HEK293 (cell line): ENCODE measurements around the gene SYNPO.

Source experiments
- ATF2 ChIP-seq: fragments of 450-650 bp; formaldehyde crosslinking; IDR thresholded peaks from 2 replicates; pipeline ENCODE4 v1.5.1; 2016; ENCODE audit warnings: missing biosample characterization, missing genetic modification characterization, low read depth
- BCL11B ChIP-seq: fragments of 450-650 bp; formaldehyde crosslinking; IDR thresholded peaks from 2 replicates; pipeline ENCODE4 v1.5.1; 2016; ENCODE audit warnings: low read depth, missing biosample characterization, missing genetic modification characterization
- CTCF ChIP-seq: fragments of 450-650 bp; formaldehyde crosslinking; IDR thresholded peaks from 2 replicates; pipeline ENCODE4 v1.5.1; 2016; ENCODE audit warnings: missing biosample characterization, missing genetic modification characterization
- ELK4 ChIP-seq: IDR thresholded peaks from 2 replicates; pipeline ENCODE4 v1.6.1; 2011; ENCODE audit warnings: mild to moderate bottlenecking, low read depth, low read length, borderline replicate concordance
- MZF1 ChIP-seq: fragments of 450-650 bp; formaldehyde crosslinking; IDR thresholded peaks from 2 replicates; pipeline ENCODE4 v1.5.1; 2017; ENCODE audit warnings: missing biosample characterization, missing genetic modification characterization, borderline replicate concordance
- PRDM10 ChIP-seq: fragments of 450-650 bp; formaldehyde crosslinking; IDR thresholded peaks from 2 replicates; pipeline ENCODE4 v1.5.1; 2016; ENCODE audit warnings: missing biosample characterization, missing genetic modification characterization
- SP2 ChIP-seq: fragments of 450-650 bp; formaldehyde crosslinking; IDR thresholded peaks from 2 replicates; pipeline ENCODE4 v1.5.1; 2016; ENCODE audit warnings: missing biosample characterization, missing genetic modification characterization
- SP3 ChIP-seq: fragments of 450-650 bp; formaldehyde crosslinking; IDR thresholded peaks from 2 replicates; pipeline ENCODE4 v1.5.1; 2016; ENCODE audit warnings: missing biosample characterization, missing genetic modification characterization
- TRIM28 ChIP-seq: IDR thresholded peaks from 2 replicates; pipeline ENCODE4 v1.6.1; 2011; ENCODE audit warnings: low read length, control low read depth, borderline replicate concordance
- ZBTB11 ChIP-seq: fragments of 450-650 bp; formaldehyde crosslinking; conservative IDR thresholded peaks from 2 replicates; pipeline ENCODE4 v1.5.1; 2016; ENCODE audit warnings: low read depth, missing biosample characterization, missing genetic modification characterization
- ZBTB20 ChIP-seq: fragments of 450-650 bp; formaldehyde crosslinking; IDR thresholded peaks from 2 replicates; pipeline ENCODE4 v1.5.1; 2016; ENCODE audit warnings: missing biosample characterization, missing genetic modification characterization
- ZBTB21 ChIP-seq: fragments of 450-650 bp; formaldehyde crosslinking; IDR thresholded peaks from 2 replicates; pipeline ENCODE4 v1.5.1; 2017; ENCODE audit warnings: missing biosample characterization, missing genetic modification characterization
- ZEB2 ChIP-seq: fragments of 450-650 bp; formaldehyde crosslinking; IDR thresholded peaks from 2 replicates; pipeline ENCODE4 v1.5.1; 2016; ENCODE audit warnings: missing biosample characterization, missing genetic modification characterization
- ZNF155 ChIP-seq: fragments of 450-650 bp; formaldehyde crosslinking; IDR thresholded peaks from 2 replicates; pipeline ENCODE4 v1.5.1; 2016; ENCODE audit warnings: missing biosample characterization, missing genetic modification characterization
- ZNF2 ChIP-seq: fragments of 450-650 bp; formaldehyde crosslinking; IDR thresholded peaks from 2 replicates; pipeline ENCODE4 v1.5.1; 2016; ENCODE audit warnings: missing biosample characterization, missing genetic modification characterization
- ZNF223 ChIP-seq: fragments of 450-650 bp; formaldehyde crosslinking; IDR thresholded peaks from 2 replicates; pipeline ENCODE4 v1.5.1; 2016; ENCODE audit warnings: missing biosample characterization, missing genetic modification characterization
- ZNF324 ChIP-seq: fragments of 450-650 bp; formaldehyde crosslinking; IDR thresholded peaks from 2 replicates; pipeline ENCODE4 v1.5.1; 2016; ENCODE audit warnings: missing biosample characterization, missing genetic modification characterization
- ZNF394 ChIP-seq: fragments of 450-650 bp; formaldehyde crosslinking; IDR thresholded peaks from 2 replicates; pipeline ENCODE4 v1.5.1; 2016; ENCODE audit warnings: missing biosample characterization, missing genetic modification characterization, mild to moderate bottlenecking, moderate library complexity, borderline replicate concordance
- ZNF488 ChIP-seq: fragments of 450-650 bp; formaldehyde crosslinking; IDR thresholded peaks from 2 replicates; pipeline ENCODE4 v1.5.1; 2016; ENCODE audit warnings: missing biosample characterization, missing genetic modification characterization
- ZNF561 ChIP-seq: fragments of 450-650 bp; IDR thresholded peaks from 2 replicates; pipeline ENCODE4 v1.5.1; 2018; ENCODE audit warnings: missing biosample characterization, missing genetic modification characterization, borderline replicate concordance
- ZNF580 ChIP-seq: fragments of 450-650 bp; formaldehyde crosslinking; IDR thresholded peaks from 2 replicates; pipeline ENCODE4 v1.5.1; 2016; ENCODE audit warnings: missing biosample characterization, missing genetic modification characterization
- ZNF610 ChIP-seq: fragments of 450-650 bp; formaldehyde crosslinking; IDR thresholded peaks from 2 replicates; pipeline ENCODE4 v1.5.1; 2016; ENCODE audit warnings: missing biosample characterization, missing genetic modification characterization, borderline replicate concordance
- ZNF629 ChIP-seq: fragments of 450-650 bp; formaldehyde crosslinking; IDR thresholded peaks from 2 replicates; pipeline ENCODE4 v1.5.1; 2017; ENCODE audit warnings: missing biosample characterization, missing genetic modification characterization
- ZNF747 ChIP-seq: fragments of 450-650 bp; formaldehyde crosslinking; IDR thresholded peaks from 2 replicates; pipeline ENCODE4 v1.5.1; 2016; ENCODE audit warnings: missing biosample characterization, missing genetic modification characterization

The SYNPO gene

GRCh38 chr5:150700594-150701377 lies 60.3 kb downstream of the SYNPO start, which contains the start of gene RBM22 (continued):
- TF ChIP-seq PRDM10 (tag by site-specific recombination): peak; percentile 21; the same call in 1 of the 2 replicates
- TF ChIP-seq ZNF394: peak; percentile 83
- peak; percentile 90 for TF ChIP-seq CTCF (tag by site-specific recombination)
- peak; percentile 77; the same call in 1 of the 2 replicates for TF ChIP-seq ZNF561 (tag by site-specific recombination)
- TF ChIP-seq SP2 (tag by site-specific recombination): peak; percentile 72
- 0 out of 2 replicates have a peak, but pooled peaks have one; percentile 44 for TF ChIP-seq TRIM28
- TF ChIP-seq ZBTB11: peak; percentile 74
- no peak for TF ChIP-seq ZNF747
- TF ChIP-seq ZNF2 (tag by site-specific recombination): peak; percentile 94
- TF ChIP-seq ZEB2 (tag by site-specific recombination): peak; percentile 90
- TF ChIP-seq ZNF610 (tag by site-specific recombination): peak; percentile 69
- TF ChIP-seq ZBTB20 (tag by site-specific recombination): peak; percentile 67
- peak; percentile 73; the same call in 1 of the 2 replicates for TF ChIP-seq ZNF324 (tag by site-specific recombination)
- TF ChIP-seq ELK4: peak; percentile 66; the same call in 1 of the 2 replicates
- peak; percentile 76 for TF ChIP-seq ATF2 (tag by site-specific recombination)
- TF ChIP-seq ZNF629 (tag by site-specific recombination): peak; percentile 98
- TF ChIP-seq ZNF580 (tag by site-specific recombination): 0 out of 2 replicates have a peak, but pooled peaks have one; percentile 56
- no peak for TF ChIP-seq ZNF488
- TF ChIP-seq ZNF155 (tag by site-specific recombination): no peak
- 0 out of 2 replicates have a peak, but pooled peaks have one; percentile 15 for TF ChIP-seq ZNF223 (tag by site-specific recombination)
- TF ChIP-seq SP3: peak; percentile 87
- TF ChIP-seq MZF1: no peak; the same call in 1 of the 2 replicates
- peak; percentile 94 for TF ChIP-seq ZBTB21
- TF ChIP-seq BCL11B (tag by site-specific recombination): peak; percentile 79; the same call in 1 of the 2 replicates
